CD4-positive, alpha-beta memory T cell (primary cell): ENCODE data around the gene SPON1. TPM values are rescaled to one million over a fixed set of nuclear protein-coding genes. Genes with fewer than 3 reads are reported as not detected.

ENCODE experiments used
- CTCF ChIA-PET: fragments of 350-600 bp; sonication (Branson Sonifier 250); formaldehyde crosslinking; loops from one replicate; lab custom pipeline; 2021; ENCODE audit warnings: inconsistent platforms; ENCODE audit not compliant: partially characterized antibody; lab: Charles Lee
- POLR2A ChIA-PET: fragments of 350-600 bp; sonication (Branson Sonifier 250); formaldehyde crosslinking; loops from one replicate; lab custom pipeline; 2021; ENCODE audit not compliant: partially characterized antibody; lab: Charles Lee
- DNase-seq, 5 donors: peaks; one replicate each; pipeline versions ENCODE4 v3.0.0 to v3.0.0-alpha.2; 2020 to 2022; ENCODE audit warnings: mixed read lengths in 1 of 5
- H3K27ac ChIP-seq: one replicate; pipeline ENCODE4 v1.7.0; 2013; ENCODE audit warnings: low read depth, low read length
- H3K27me3 ChIP-seq: 2 replicates; pipeline ENCODE4 v1.7.0; 2013; ENCODE audit warnings: mild to moderate bottlenecking, low read length, moderate library complexity; ENCODE audit not compliant: insufficient read depth
- H3K36me3 ChIP-seq: 2 replicates; pipeline ENCODE4 v1.7.0; 2013; ENCODE audit warnings: mild to moderate bottlenecking, low read length, moderate library complexity; ENCODE audit not compliant: insufficient read depth
- H3K4me1 ChIP-seq: 2 replicates; pipeline ENCODE4 v1.7.0; 2013; ENCODE audit warnings: mild to moderate bottlenecking, low read length, moderate library complexity; ENCODE audit not compliant: insufficient read depth
- H3K4me3 ChIP-seq, 2 donors: one replicate each; pipeline ENCODE4 v1.7.0; 2013; ENCODE audit warnings: low read length in 2 of 2, mild to moderate bottlenecking in 1 of 2
- H3K9me3 ChIP-seq, 2 donors: one replicate each; pipeline ENCODE4 v1.7.0; 2013; ENCODE audit warnings: low read length in 2 of 2, control low read depth in 1 of 2; ENCODE audit not compliant: control insufficient read depth in 1 of 2
- H3K27ac Mint-ChIP-seq, 7 donors: one replicate each; pipeline ENCODE4 v1.8.0; 2020 to 2021; ENCODE audit warnings: mixed read lengths in 7 of 7, mild to moderate bottlenecking in 6 of 7, inconsistent platforms in 3 of 7, moderate library complexity in 3 of 7
- H3K27me3 Mint-ChIP-seq, 2 donors: one replicate each; pipeline ENCODE4 v1.8.0; 2020 to 2021; ENCODE audit warnings: mixed read lengths in 2 of 2
- H3K36me3 Mint-ChIP-seq, 2 donors: one replicate each; pipeline ENCODE4 v1.8.0; 2020 to 2021; ENCODE audit warnings: mixed read lengths in 2 of 2, inconsistent platforms in 1 of 2, mild to moderate bottlenecking in 1 of 2
- H3K4me1 Mint-ChIP-seq, 4 donors: one replicate each; pipeline ENCODE4 v1.8.0; 2020 to 2021; ENCODE audit warnings: mixed read lengths in 4 of 4, mild to moderate bottlenecking in 1 of 4
- H3K4me3 Mint-ChIP-seq, 8 donors: one replicate each; pipeline ENCODE4 v1.8.0; 2020 to 2021; ENCODE audit warnings: mixed read lengths in 8 of 8, mild to moderate bottlenecking in 7 of 8, moderate library complexity in 6 of 8, inconsistent platforms in 3 of 8
- H3K9me3 Mint-ChIP-seq, 8 donors: one replicate each; pipeline ENCODE4 v1.8.0; 2020 to 2021; ENCODE audit warnings: mixed read lengths in 8 of 8, mild to moderate bottlenecking in 5 of 8, inconsistent platforms in 3 of 8, moderate library complexity in 1 of 8
- intact Hi-C: fragments of 100-400 bp; cut with micrococcal nuclease; formaldehyde crosslinking; loops from one replicate; pipeline ENCODE4 v1.15.1; 2023
- polyA plus RNA-seq, 2 donors: library from polyadenylated mRNA; unstranded; fragments of 300-500 nt; fragmentation: Illumina TruSeq; gene quantifications; one replicate each; pipeline ENCODE4 v1.2.3, GENCODE V29; 2021
- total RNA-seq, 2 experiments: library from RNA; stranded (reverse); gene quantifications; one replicate each; pipeline ENCODE4 v1.2.3, GENCODE V29; 2021

The SPON1 gene
- total and polyA plus RNA-seq, 4 experiments from 2014 or later: 2.0 to 60.4 (median 30.6) TPM

DNA sequence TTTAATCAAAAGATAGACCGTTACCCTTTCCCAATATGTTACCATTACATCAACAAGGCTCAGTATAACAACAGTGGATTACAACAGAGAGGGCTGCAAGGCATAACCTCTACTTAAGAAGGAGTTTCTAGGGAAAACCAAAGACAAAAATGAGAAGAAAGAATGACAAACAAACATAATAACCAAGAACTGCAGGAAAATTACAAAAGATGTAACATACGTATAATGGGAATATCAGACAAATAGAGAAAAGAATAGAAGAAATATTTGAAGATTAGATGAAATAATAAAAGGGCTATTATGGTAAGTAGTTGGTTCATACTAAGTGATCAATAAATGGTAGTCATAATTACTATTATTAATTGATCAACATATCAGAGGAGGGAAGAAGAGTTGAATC, 39.1 kb downstream of the SPON1 start:
- Histone ChIP-seq H3K36me3 (no peaks in the 10 kb centered on the region), H3K27me3 (no peaks in the 10 kb centered on the region), H3K9me3 (no peaks in the 10 kb centered on the region), H3K27ac (no peak overlapping the region), H3K4me1 (no peaks in the 10 kb centered on the region), H3K4me3 (no peak overlapping the region)
- Mint-ChIP-seq H3K36me3 (peaks cover 7 to 24% of the 10 kb centered on the region in 2 donors), H3K4me3 (no peak overlapping the region), H3K27ac (no peak overlapping the region), H3K27me3 (peaks cover 4 to 11% of the 10 kb centered on the region in 2 donors), H3K4me1 (peaks cover 0 to 1% (median 0%) of the 10 kb centered on the region in 4 donors), H3K9me3 (peaks cover 0 to 38% (median 19%) of the 10 kb centered on the region in 8 donors)
- ChIA-PET CTCF (no interaction called here), POLR2A (no interaction called here)
- intact Hi-C loops: no loop called here
- no peak for DNase-seq

GRCh38 chr11:14007566-14007965, 45.0 kb downstream of the SPON1 start:
- ChIA-PET POLR2A (no interaction called here), CTCF (no interaction called here)
- peak overlapping the region in 1 of 7 donors; percentile 31 for H3K27ac Mint-ChIP-seq
- H3K4me1 Mint-ChIP-seq: no peaks in the 10 kb centered on the region
- peaks cover 0 to 9% of the 10 kb centered on the region in 2 donors for H3K36me3 Mint-ChIP-seq
- no peak overlapping the region for H3K4me3 Mint-ChIP-seq
- Histone ChIP-seq H3K9me3 (no peaks in the 10 kb centered on the region), H3K4me1 (no peaks in the 10 kb centered on the region), H3K27ac (no peak overlapping the region), H3K27me3 (no peaks in the 10 kb centered on the region), H3K36me3 (no peaks in the 10 kb centered on the region), H3K4me3 (no peak overlapping the region)
- intact Hi-C loops: no loop called here
- DNase-seq: no peak
- peaks cover 0 to 9% of the 10 kb centered on the region in 2 donors for H3K27me3 Mint-ChIP-seq
- H3K9me3 Mint-ChIP-seq: peaks cover 0 to 20% (median 7%) of the 10 kb centered on the region in 8 donors

- Histone ChIP-seq H3K4me3 (no peak overlapping the region), H3K27me3 (no peaks in the 10 kb centered on the region), H3K36me3 (no peaks in the 10 kb centered on the region), H3K9me3 (no peaks in the 10 kb centered on the region), H3K4me1 (no peaks in the 10 kb centered on the region), H3K27ac (no peak overlapping the region)
- CTCF ChIA-PET: interaction anchor here (0.8 kb wide), 1 partner anchor 138 kb away, joined by 3 read pairs; no protein-coding TSS in a partner anchor
- H3K4me3 Mint-ChIP-seq: no peak overlapping the region
- no peak overlapping the region for H3K27ac Mint-ChIP-seq
- no peaks in the 10 kb centered on the region for H3K9me3 Mint-ChIP-seq
- H3K36me3 Mint-ChIP-seq: no peaks in the 10 kb centered on the region
- no peaks in the 10 kb centered on the region for H3K4me1 Mint-ChIP-seq
- DNase-seq: no peak
- H3K27me3 Mint-ChIP-seq: peaks cover 0 to 2% of the 10 kb centered on the region in 2 donors
- POLR2A ChIA-PET: no interaction called here
- intact Hi-C loops: no loop called here
Observed at GRCh38 chr11:14010665-14011064, 48.1 kb downstream of the SPON1 start.

- no peak overlapping the region for H3K27ac ChIP-seq
- Mint-ChIP-seq H3K27ac (no peak overlapping the region), H3K27me3 (no peaks in the 10 kb centered on the region), H3K4me3 (no peak overlapping the region), H3K36me3 (no peaks in the 10 kb centered on the region), H3K9me3 (no peaks in the 10 kb centered on the region), H3K4me1 (no peaks in the 10 kb centered on the region)
- H3K36me3 ChIP-seq: no peaks in the 10 kb centered on the region
- H3K4me1 ChIP-seq: no peaks in the 10 kb centered on the region
- H3K9me3 ChIP-seq: no peaks in the 10 kb centered on the region
- intact Hi-C loops: no loop called here
- no peak for DNase-seq
- no peaks in the 10 kb centered on the region for H3K27me3 ChIP-seq
- ChIA-PET CTCF (no interaction called here), POLR2A (no interaction called here)
- H3K4me3 ChIP-seq: no peak overlapping the region
Observed at GRCh38 chr11:14012846-14013245, 50.3 kb downstream of the SPON1 start.

- no peaks in the 10 kb centered on the region for H3K9me3 ChIP-seq
- intact Hi-C loops: no loop called here
- H3K27me3 ChIP-seq: no peaks in the 10 kb centered on the region
- Mint-ChIP-seq H3K4me1 (no peaks in the 10 kb centered on the region), H3K27me3 (no peaks in the 10 kb centered on the region), H3K27ac (no peak overlapping the region), H3K4me3 (no peak overlapping the region), H3K9me3 (no peaks in the 10 kb centered on the region), H3K36me3 (no peaks in the 10 kb centered on the region)
- no peak for DNase-seq
- POLR2A ChIA-PET: no interaction called here
- H3K36me3 ChIP-seq: no peaks in the 10 kb centered on the region
- H3K4me1 ChIP-seq: no peaks in the 10 kb centered on the region
- no peak overlapping the region for H3K4me3 ChIP-seq
- CTCF ChIA-PET: no interaction called here
- H3K27ac ChIP-seq: no peak overlapping the region
Observed at GRCh38 chr11:14015711-14016110, 53.2 kb downstream of the SPON1 start.

- intact Hi-C loops: no loop called here
- no peaks in the 10 kb centered on the region for H3K9me3 ChIP-seq
- DNase-seq: no peak
- Mint-ChIP-seq H3K4me1 (no peaks in the 10 kb centered on the region), H3K9me3 (no peaks in the 10 kb centered on the region), H3K4me3 (no peak overlapping the region), H3K27ac (no peak overlapping the region), H3K36me3 (no peaks in the 10 kb centered on the region), H3K27me3 (peaks cover 1 to 6% of the 10 kb centered on the region in 2 donors)
- H3K36me3 ChIP-seq: no peaks in the 10 kb centered on the region
- CTCF ChIA-PET: no interaction called here
- H3K4me3 ChIP-seq: no peak overlapping the region
- H3K27ac ChIP-seq: no peak overlapping the region
- POLR2A ChIA-PET: no interaction called here
- no peaks in the 10 kb centered on the region for H3K27me3 ChIP-seq
- no peaks in the 10 kb centered on the region for H3K4me1 ChIP-seq
Observed at GRCh38 chr11:14018441-14018840, 55.9 kb downstream of the SPON1 start.

- Histone ChIP-seq H3K4me3 (no peak overlapping the region), H3K27me3 (no peaks in the 10 kb centered on the region), H3K36me3 (no peaks in the 10 kb centered on the region), H3K9me3 (no peaks in the 10 kb centered on the region), H3K4me1 (no peaks in the 10 kb centered on the region), H3K27ac (no peak overlapping the region)
- no peak overlapping the region for H3K4me3 Mint-ChIP-seq
- H3K27me3 Mint-ChIP-seq: peaks cover 3 to 7% of the 10 kb centered on the region in 2 donors
- no peak for DNase-seq
- no peaks in the 10 kb centered on the region for H3K4me1 Mint-ChIP-seq
- ChIA-PET CTCF (no interaction called here), POLR2A (no interaction called here)
- peaks cover 0 to 1% (median 0%) of the 10 kb centered on the region in 8 donors for H3K9me3 Mint-ChIP-seq
- H3K27ac Mint-ChIP-seq: no peak overlapping the region
- no peaks in the 10 kb centered on the region for H3K36me3 Mint-ChIP-seq
- intact Hi-C loops: no loop called here
Observed at GRCh38 chr11:14021738-14022137, 59.2 kb downstream of the SPON1 start.

GRCh38 chr11:14022251-14022650, 59.7 kb downstream of the SPON1 start:
- no peak overlapping the region for H3K27ac ChIP-seq
- H3K9me3 ChIP-seq: no peaks in the 10 kb centered on the region
- Mint-ChIP-seq H3K9me3 (peaks cover 0 to 2% (median 0%) of the 10 kb centered on the region in 8 donors), H3K4me1 (no peaks in the 10 kb centered on the region), H3K36me3 (no peaks in the 10 kb centered on the region), H3K27me3 (peaks cover 3 to 7% of the 10 kb centered on the region in 2 donors), H3K4me3 (no peak overlapping the region), H3K27ac (no peak overlapping the region)
- no peaks in the 10 kb centered on the region for H3K4me1 ChIP-seq
- POLR2A ChIA-PET: no interaction called here
- intact Hi-C loops: no loop called here
- H3K4me3 ChIP-seq: no peak overlapping the region
- no peaks in the 10 kb centered on the region for H3K36me3 ChIP-seq
- CTCF ChIA-PET: no interaction called here
- DNase-seq: no peak
- H3K27me3 ChIP-seq: no peaks in the 10 kb centered on the region
